ENCODE results near the gene TPCN1.

Gene TPCN1

GRCh38 chr12:113263431-113263963 lies 42.2 kb downstream of the TPCN1 start:
- DNase-seq: no peak

- no peak for DNase-seq
These were observed 45.0 kb downstream of the TPCN1 start for GRCh38 chr12:113266106-113266895.

- DNase-seq: no peak
These were observed 46.4 kb downstream of the TPCN1 start for GRCh38 chr12:113267621-113268020.

- no peak for DNase-seq
These were observed 46.9 kb downstream of the TPCN1 start for GRCh38 chr12:113268136-113268535.

- DNase-seq: no peak
These were observed 47.4 kb downstream of the TPCN1 start for GRCh38 chr12:113268621-113269020.

- no peak for DNase-seq
These were observed 48.1 kb downstream of the TPCN1 start for GRCh38 chr12:113269257-113269943.

- no peak for DNase-seq
These were observed 49.4 kb downstream of the TPCN1 start for GRCh38 chr12:113270709-113271009.

GRCh38 chr12:113271466-113271852 lies 50.2 kb downstream of the TPCN1 start:
- DNase-seq: no peak

- no peak for DNase-seq
These were observed 50.7 kb downstream of the TPCN1 start for GRCh38 chr12:113271853-113272561.

- no peak for DNase-seq
These were observed 51.9 kb downstream of the TPCN1 start for GRCh38 chr12:113273053-113273725.

- no peak for DNase-seq
These were observed 53.6 kb downstream of the TPCN1 start for GRCh38 chr12:113274848-113275247.

GRCh38 chr12:113276306-113276705 lies 55.0 kb downstream of the TPCN1 start:
- no peak for DNase-seq

GRCh38 chr12:113276946-113277500 lies 55.8 kb downstream of the TPCN1 start:
- no peak for DNase-seq

GRCh38 chr12:113277511-113277910 lies 56.2 kb downstream of the TPCN1 start:
- no peak for DNase-seq

- no peak for DNase-seq
These were observed 56.9 kb downstream of the TPCN1 start for GRCh38 chr12:113278141-113278540.

- DNase-seq: no peak
These were observed 57.4 kb downstream of the TPCN1 start for GRCh38 chr12:113278633-113279032.

GRCh38 chr12:113284751-113285150 lies 63.5 kb downstream of the TPCN1 start:
- DNase-seq: no peak

- no peak for DNase-seq
These were observed 64.7 kb downstream of the TPCN1 start for GRCh38 chr12:113285679-113286610.

GRCh38 chr12:113286712-113287111 lies 65.4 kb downstream of the TPCN1 start:
- DNase-seq: no peak

GRCh38 chr12:113287146-113287898 lies 66.1 kb downstream of the TPCN1 start:
- DNase-seq: no peak

- DNase-seq: no peak
These were observed 66.6 kb downstream of the TPCN1 start for GRCh38 chr12:113287899-113288282.
